HFFc6 (cell line): ENCODE results near the gene AHNAK. TPM values are rescaled to one million over a fixed set of nuclear protein-coding genes. Genes with fewer than 3 reads are reported as not detected.

Source experiments
- DNase-seq: peaks from one replicate; pipeline ENCODE4 v3.0.0-alpha.2; 2018
- H3K27ac Mint-ChIP-seq: 2 replicates; pipeline ENCODE4 v1.8.0; 2020; ENCODE audit warnings: mild to moderate bottlenecking, mixed read lengths
- H3K27me3 Mint-ChIP-seq: 2 replicates; pipeline ENCODE4 v1.8.0; 2021; ENCODE audit warnings: mild to moderate bottlenecking, moderate library complexity, mixed read lengths; ENCODE audit not compliant: insufficient read depth
- H3K36me3 Mint-ChIP-seq: 2 replicates; pipeline ENCODE4 v1.8.0; 2021; ENCODE audit warnings: low read depth, mixed read lengths
- H3K4me1 Mint-ChIP-seq: 2 replicates; pipeline ENCODE4 v1.8.0; 2020; ENCODE audit warnings: low read depth, mixed read lengths
- H3K4me3 Mint-ChIP-seq: 2 replicates; pipeline ENCODE4 v1.8.0; 2020; ENCODE audit warnings: mild to moderate bottlenecking, moderate library complexity, mixed read lengths
- H3K9me3 Mint-ChIP-seq: 2 replicates; pipeline ENCODE4 v1.8.0; 2020; ENCODE audit warnings: mild to moderate bottlenecking, mixed read lengths
- CTCF ChIP-seq: fragments of 200-600 bp; sonication (generic); IDR thresholded peaks from 2 replicates; pipeline ENCODE4 v1.5.0; 2021; ENCODE audit warnings: antibody characterized with exemption, mild to moderate bottlenecking
- total RNA-seq, 6 experiments: library from RNA; stranded (reverse); fragmentation: NEBNext Ultra II Directional; extraction: Animal tissue kit (Norgen Biotek cat#: 25700); gene quantifications; 2 replicates in 1 of 6; 3 replicates in 5 of 6; pipeline ENCODE4 v1.2.3, GENCODE V29; 2021

Gene AHNAK
- total RNA-seq, 6 experiments from 2014 or later: 426 to 589 (median 452) TPM

- H3K4me1 Mint-ChIP-seq: peaks cover 57% of the 10 kb centered on the region
- H3K36me3 Mint-ChIP-seq: peaks cover 43% of the 10 kb centered on the region
- no peak for TF ChIP-seq CTCF
- peak overlapping the region; percentile 98 for H3K4me3 Mint-ChIP-seq
- peaks cover 12% of the 10 kb centered on the region for H3K27me3 Mint-ChIP-seq
- H3K9me3 Mint-ChIP-seq: no peaks in the 10 kb centered on the region
- peak overlapping the region; percentile 86 for H3K27ac Mint-ChIP-seq
- no peak for DNase-seq
Measured at GRCh38 chr11:62542111-62542745, 4.4 kb downstream of the AHNAK start.

GRCh38 chr11:62540804-62541701 lies 5.6 kb downstream of the AHNAK start:
- peak overlapping the region; percentile 98 for H3K4me3 Mint-ChIP-seq

GRCh38 chr11:62539238-62539925 lies 7.2 kb downstream of the AHNAK start:
- Mint-ChIP-seq H3K4me1 (peaks cover 71% of the 10 kb centered on the region), H3K27me3 (peaks cover 11% of the 10 kb centered on the region), H3K36me3 (peaks cover 42% of the 10 kb centered on the region), H3K9me3 (no peaks in the 10 kb centered on the region), H3K27ac (peak overlapping the region; percentile 86), H3K4me3 (peak overlapping the region; percentile 98)
- no peak for TF ChIP-seq CTCF
- peak; percentile 91 for DNase-seq

More at GRCh38 chr11:62540804-62541701, 5.6 kb downstream of the AHNAK start:
- Mint-ChIP-seq H3K9me3 (no peaks in the 10 kb centered on the region), H3K4me1 (peaks cover 65% of the 10 kb centered on the region), H3K36me3 (peaks cover 47% of the 10 kb centered on the region), H3K27me3 (peaks cover 13% of the 10 kb centered on the region), H3K27ac (peak overlapping the region; percentile 86)
- no peak for TF ChIP-seq CTCF
- no peak for DNase-seq

GRCh38 chr11:62538470-62539237 lies 8.0 kb downstream of the AHNAK start:
- no peak for TF ChIP-seq CTCF
- peak overlapping the region; percentile 75 for H3K27ac Mint-ChIP-seq

More at GRCh38 chr11:62538470-62539237, 8.0 kb downstream of the AHNAK start:
- DNase-seq: no peak
- Mint-ChIP-seq H3K4me1 (peaks cover 71% of the 10 kb centered on the region), H3K4me3 (peak overlapping the region; percentile 98), H3K9me3 (no peaks in the 10 kb centered on the region), H3K27me3 (peaks cover 17% of the 10 kb centered on the region), H3K36me3 (peaks cover 40% of the 10 kb centered on the region)
